Panc1 (cell line): Measurements from ENCODE around the gene SLC4A5. TPM values are rescaled to one million over a fixed set of nuclear protein-coding genes. Genes with fewer than 3 reads are reported as not detected.

Experiments
- ATAC-seq: fragments of 200-7000 bp; cut with Tn5 transposase; 2 replicates; pipeline ENCODE4 v1.9.1; 2020; ENCODE audit warnings: mild to moderate bottlenecking, moderate library complexity
- BruUV-seq: library from RNA; stranded (reverse); fragments of 400-500 nt; replicated peaks from 2 replicates; lab custom pipeline; 2021; lab: Mats Ljungman, UMichigan
- CTCF ChIA-PET: fragments of 300-600 bp; sonication (Branson Sonifier 250); formaldehyde crosslinking; loops from one replicate; lab custom pipeline; 2022; ENCODE audit warnings: antibody characterized with exemption; lab: Charles Lee
- POLR2A ChIA-PET: fragments of 300-600 bp; sonication (Branson Sonifier 250); formaldehyde crosslinking; loops from one replicate; lab custom pipeline; 2022; ENCODE audit warnings: antibody characterized with exemption; lab: Charles Lee
- DNase-seq: peaks from one replicate; pipeline ENCODE4 v3.0.0-alpha.2; 2010; ENCODE audit warnings: low read depth, low spot score
- H3K27ac ChIP-seq: 2 replicates; pipeline ENCODE4 v1.5.1; 2011; ENCODE audit warnings: mild to moderate bottlenecking, low read length, inconsistent platforms
- H3K27me3 ChIP-seq: fragments of 200-500 bp; sonication (Bioruptor generic); 2 replicates; pipeline ENCODE4 v1.6.0; 2014; ENCODE audit warnings: low read length, inconsistent platforms; ENCODE audit not compliant: control insufficient read depth, insufficient read depth
- H3K36me3 ChIP-seq: fragments of 200-500 bp; sonication (Bioruptor generic); 2 replicates; pipeline ENCODE4 v1.5.1; 2014; ENCODE audit warnings: inconsistent platforms, mild to moderate bottlenecking, low read length, moderate library complexity; ENCODE audit not compliant: control insufficient read depth, insufficient read depth
- H3K4me1 ChIP-seq: 2 replicates; pipeline ENCODE4 v1.5.1; 2011; ENCODE audit warnings: inconsistent platforms, mild to moderate bottlenecking, low read length, moderate library complexity; ENCODE audit not compliant: control insufficient read depth, insufficient read depth
- H3K4me3 ChIP-seq, 2 experiments: 2 replicates each; pipeline ENCODE4 v1.5.1; 2011 to 2012; ENCODE audit warnings: low read depth in 2 of 2, low read length in 2 of 2, mild to moderate bottlenecking in 2 of 2, inconsistent platforms in 1 of 2, moderate library complexity in 1 of 2
- H3K9me3 ChIP-seq: fragments of 200-500 bp; sonication (Bioruptor generic); 2 replicates; pipeline ENCODE4 v1.5.1; 2014; ENCODE audit warnings: low read depth, mild to moderate bottlenecking, inconsistent platforms, low read length, moderate library complexity; ENCODE audit not compliant: control insufficient read depth, insufficient read depth
- CTCF ChIP-seq: fragments of 450-650 bp; IDR thresholded peaks from 2 replicates; pipeline ENCODE4 v1.5.1; 2017; ENCODE audit warnings: mild to moderate bottlenecking
- POLR2AphosphoS5 ChIP-seq: IDR thresholded peaks from 2 replicates; pipeline ENCODE4 v1.6.1; 2012; ENCODE audit warnings: mild to moderate bottlenecking, low read depth, low read length, moderate library complexity
- SIN3A ChIP-seq: IDR thresholded peaks from 2 replicates; pipeline ENCODE4 v1.6.1; 2012; ENCODE audit warnings: low read depth, mild to moderate bottlenecking, low read length, moderate library complexity, borderline replicate concordance; ENCODE audit not compliant: insufficient read depth
- TCF7L2 ChIP-seq: IDR thresholded peaks from 2 replicates; pipeline ENCODE4 v1.6.1; 2011; ENCODE audit warnings: mild to moderate bottlenecking, low read depth, low read length, inconsistent platforms
- in situ Hi-C: cut with HindIII; loops from 2 replicates; pipeline ENCODE4 v1.10.0; 2016; ENCODE audit warnings: low sequenced_read_pairs, low pct_unique_long_range_greater_than_20kb
- intact Hi-C: fragments of 100-400 bp; cut with micrococcal nuclease; formaldehyde crosslinking; loops from one replicate; pipeline ENCODE4 v1.10.0; 2022; ENCODE audit not compliant: unreplicated experiment
- total RNA-seq: library from RNA; stranded (reverse); gene quantifications from one replicate; pipeline ENCODE4 v1.2.1, GENCODE V29; 2021; ENCODE audit not compliant: unreplicated experiment

SLC4A5 gene
- total RNA-seq, 1 experiment from 2014 or later, result 1.2 TPM

GRCh38 chr2:74223941-74224770 is 119.1 kb downstream of the SLC4A5 start:
- peak; percentile 19 for ATAC-seq
- no peaks in the 10 kb centered on the region for H3K27me3 ChIP-seq
- intact Hi-C loops, result no loop called here
- CTCF ChIA-PET, result no interaction called here
- DNase-seq, result no peak
- H3K36me3 ChIP-seq, result peaks cover 3% of the 10 kb centered on the region; the same call in 1 of the 2 replicates
- TF ChIP-seq TCF7L2, result no peak
- peak; percentile 38; the same call in 1 of the 2 replicates for TF ChIP-seq POLR2AphosphoS5
- H3K9me3 ChIP-seq, result no peaks in the 10 kb centered on the region
- no TSS peak for BruUV-seq
- H3K4me3 ChIP-seq, result no peak overlapping the region
- in situ Hi-C loops, result no loop called here
- peaks cover 9% of the 10 kb centered on the region; the same call in 1 of the 2 replicates for H3K4me1 ChIP-seq
- POLR2A ChIA-PET, result no interaction called here
- no peak overlapping the region for H3K27ac ChIP-seq

- peaks cover 11% of the 10 kb centered on the region for H3K36me3 ChIP-seq
- no peak for TF ChIP-seq TCF7L2
- intact Hi-C loops (no loop called here), in situ Hi-C loops (no loop called here)
- H3K27me3 ChIP-seq, result no peaks in the 10 kb centered on the region
- no peaks in the 10 kb centered on the region for H3K9me3 ChIP-seq
- H3K4me3 ChIP-seq, result no peak overlapping the region
- DNase-seq (no peak), ATAC-seq (no peak)
- H3K4me1 ChIP-seq, result peaks cover 9% of the 10 kb centered on the region; the same call in 1 of the 2 replicates
- no TSS peak for BruUV-seq
- no peak overlapping the region for H3K27ac ChIP-seq
- POLR2A ChIA-PET, result no interaction called here
- CTCF ChIA-PET, result no interaction called here
These were observed 120.9 kb downstream of the SLC4A5 start for GRCh38 chr2:74222300-74222650.

DNA sequence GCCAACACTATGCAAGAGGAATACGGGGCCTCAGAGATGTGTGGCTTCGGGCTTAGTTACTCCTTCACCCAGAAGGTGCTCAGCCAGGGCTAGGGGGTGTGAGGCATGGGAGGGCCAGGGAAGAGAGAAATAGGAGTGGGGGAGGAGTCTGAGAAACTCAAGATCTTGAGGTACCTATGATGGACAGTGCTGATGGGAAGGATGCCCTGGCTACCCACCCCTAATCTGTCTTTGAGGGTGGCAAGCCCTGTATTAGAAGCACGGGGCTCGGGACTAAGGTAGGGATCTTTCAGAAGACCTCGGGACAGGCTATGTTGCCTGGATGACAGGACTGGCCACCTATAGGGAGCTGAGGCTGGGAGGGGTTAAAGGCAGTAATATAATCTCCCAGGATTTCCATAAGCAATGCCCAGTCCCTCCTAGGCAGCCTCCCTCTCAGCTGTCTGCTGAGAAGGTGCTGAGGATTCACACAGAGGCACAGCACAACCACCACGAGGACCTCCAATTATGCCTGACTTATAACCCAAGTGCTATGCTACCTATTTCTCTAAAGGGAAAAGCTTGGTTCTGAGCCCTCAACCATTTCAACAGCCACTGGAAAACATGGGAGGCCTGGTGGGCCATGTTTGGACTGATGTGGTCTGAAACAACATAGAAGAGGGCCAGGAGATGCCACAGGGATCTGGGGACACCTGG is 121.5 kb downstream of the SLC4A5 start:
- H3K27ac ChIP-seq, result no peak overlapping the region
- no peaks in the 10 kb centered on the region for H3K27me3 ChIP-seq
- intact Hi-C loops, result no loop called here
- ChIA-PET CTCF (no interaction called here), POLR2A (no interaction called here)
- H3K4me1 ChIP-seq, result peaks cover 9% of the 10 kb centered on the region; the same call in 1 of the 2 replicates
- peak; percentile 43; the same call in 1 of the 2 replicates for ATAC-seq
- TSS peak; percentile 16 for BruUV-seq
- H3K4me3 ChIP-seq, result no peak overlapping the region
- H3K36me3 ChIP-seq, result peaks cover 16% of the 10 kb centered on the region
- H3K9me3 ChIP-seq, result no peaks in the 10 kb centered on the region
- no peak for TF ChIP-seq TCF7L2
- no peak for TF ChIP-seq CTCF
- TF ChIP-seq SIN3A, result no peak
- TF ChIP-seq POLR2AphosphoS5, result peak; percentile 3; the same call in 1 of the 2 replicates
- in situ Hi-C loops, result no loop called here
- no peak for DNase-seq
